ENCODE data around the gene ARL16.

- TF ChIP-seq ELF1 (IDR thresholded peaks at IDR 0.05; ENCODE audit: borderline replicate concordance, low read depth) (no peak), POLR2A (IDR thresholded peaks at IDR 0.05; ENCODE audit: borderline replicate concordance, extremely low read depth, insufficient read depth, insufficient read length) (peak; percentile 48), CEBPB (IDR thresholded peaks at IDR 0.05; ENCODE audit: low read depth) (no peak), EZH2 (IDR thresholded peaks at IDR 0.05) (no peak), EZH2phosphoT487 (IDR thresholded peaks at IDR 0.05; ENCODE audit: borderline replicate concordance) (no peak)
- TF ChIP-seq, protein P1, sequence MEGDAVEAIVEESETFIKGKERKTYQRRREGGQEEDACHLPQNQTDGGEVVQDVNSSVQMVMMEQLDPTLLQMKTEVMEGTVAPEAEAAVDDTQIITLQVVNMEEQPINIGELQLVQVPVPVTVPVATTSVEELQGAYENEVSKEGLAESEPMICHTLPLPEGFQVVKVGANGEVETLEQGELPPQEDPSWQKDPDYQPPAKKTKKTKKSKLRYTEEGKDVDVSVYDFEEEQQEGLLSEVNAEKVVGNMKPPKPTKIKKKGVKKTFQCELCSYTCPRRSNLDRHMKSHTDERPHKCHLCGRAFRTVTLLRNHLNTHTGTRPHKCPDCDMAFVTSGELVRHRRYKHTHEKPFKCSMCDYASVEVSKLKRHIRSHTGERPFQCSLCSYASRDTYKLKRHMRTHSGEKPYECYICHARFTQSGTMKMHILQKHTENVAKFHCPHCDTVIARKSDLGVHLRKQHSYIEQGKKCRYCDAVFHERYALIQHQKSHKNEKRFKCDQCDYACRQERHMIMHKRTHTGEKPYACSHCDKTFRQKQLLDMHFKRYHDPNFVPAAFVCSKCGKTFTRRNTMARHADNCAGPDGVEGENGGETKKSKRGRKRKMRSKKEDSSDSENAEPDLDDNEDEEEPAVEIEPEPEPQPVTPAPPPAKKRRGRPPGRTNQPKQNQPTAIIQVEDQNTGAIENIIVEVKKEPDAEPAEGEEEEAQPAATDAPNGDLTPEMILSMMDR (IDR thresholded peaks at IDR 0.05 in 2 of 3, conservative IDR thresholded peaks at IDR 0.05 in 1 of 3; ENCODE audit: borderline replicate concordance in 1 of 3, insufficient read depth in 1 of 3, low read depth in 2 of 3, low read length in 2 of 3), result no peak
Measured at GRCh38 chr17:81665205-81666091, 18.1 kb downstream of the ARL16 start.
